ENCODE measurements around the gene RMC1. TPM values are rescaled to one million over a fixed set of nuclear protein-coding genes. Genes with fewer than 3 reads are reported as not detected.
"Not testable (repeated sequence)": the region's sequence is repeated elsewhere in the genome, so short reads cannot be mapped to it uniquely, and the experiment has no call there.

Gene RMC1
- total RNA-seq, 2 donors from 2014 or later = 58.8 to 61.1 TPM

DNA sequence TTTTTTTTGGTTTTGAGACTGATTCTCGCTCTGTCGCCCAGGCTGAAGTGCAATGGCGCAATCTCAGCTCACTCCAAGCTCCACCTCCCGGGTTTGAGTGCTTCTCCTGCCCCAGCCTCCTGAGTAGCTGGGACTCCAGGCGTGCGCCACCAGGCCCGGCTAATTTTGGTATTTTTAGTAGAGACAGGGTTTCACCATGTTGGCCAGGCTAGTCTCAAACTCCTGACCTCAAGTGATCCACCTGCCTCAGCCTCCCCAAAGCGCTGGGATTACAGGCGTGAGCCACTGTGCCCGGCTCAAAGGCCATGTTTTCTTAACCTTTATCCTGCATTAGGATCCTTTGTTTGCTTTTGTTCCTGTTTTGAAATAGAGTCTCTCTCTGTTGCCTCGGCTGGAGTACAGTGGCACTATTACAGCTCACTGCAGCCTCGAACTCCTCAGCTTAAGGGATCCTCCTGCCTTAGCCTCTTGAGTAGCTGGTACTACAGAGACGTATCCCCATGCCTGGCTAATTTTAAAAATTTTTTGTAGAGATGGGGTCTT lies 42.0 kb downstream of the RMC1 start:
- ATAC-seq (no peak), DNase-seq (ENCODE audit: low spot score) (no peak)
- peaks cover 21 to 26% of the 10 kb centered on the region in 2 donors for H3K4me1 Mint-ChIP-seq (ENCODE audit: low read depth in 2 of 2)
- no peaks in the 10 kb centered on the region for H3K9me3 Mint-ChIP-seq
- no peak overlapping the region for H3K4me3 Mint-ChIP-seq
- H3K27ac Mint-ChIP-seq = peak overlapping the region in 1 of 2 donors; percentile 64
- H3K27me3 Mint-ChIP-seq = no peaks in the 10 kb centered on the region
- peaks cover 36% of the 10 kb centered on the region for H3K36me3 Mint-ChIP-seq

DNA sequence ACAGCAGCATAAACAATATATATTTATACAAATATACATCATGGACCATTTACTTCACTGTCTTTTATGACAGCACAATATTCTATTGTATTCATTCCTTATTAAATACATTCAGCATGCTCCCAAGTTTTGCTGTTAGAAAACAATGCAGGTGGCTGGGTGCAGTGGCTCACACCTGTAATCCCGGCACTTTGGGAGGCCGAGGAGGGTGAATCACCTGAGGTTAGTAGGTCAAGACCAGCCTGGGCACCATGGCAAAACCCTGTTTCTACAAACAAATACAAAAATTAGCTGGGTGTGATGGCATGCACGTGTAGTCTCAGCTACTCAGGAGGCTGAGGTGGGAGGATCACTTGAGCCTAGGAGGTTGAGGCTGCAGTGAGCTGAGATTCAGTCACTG lies 44.0 kb downstream of the RMC1 start:
- H3K27me3 Mint-ChIP-seq = no peaks in the 10 kb centered on the region
- H3K27ac Mint-ChIP-seq = peak overlapping the region in 1 of 2 donors; percentile 33
- no peaks in the 10 kb centered on the region for H3K9me3 Mint-ChIP-seq
- peaks cover 9 to 17% of the 10 kb centered on the region in 2 donors for H3K4me1 Mint-ChIP-seq (ENCODE audit: low read depth in 2 of 2)
- H3K4me3 Mint-ChIP-seq = no peak overlapping the region
- H3K36me3 Mint-ChIP-seq = peaks cover 38% of the 10 kb centered on the region
- DNase-seq (ENCODE audit: low spot score) (no peak), ATAC-seq (no peak)

DNA sequence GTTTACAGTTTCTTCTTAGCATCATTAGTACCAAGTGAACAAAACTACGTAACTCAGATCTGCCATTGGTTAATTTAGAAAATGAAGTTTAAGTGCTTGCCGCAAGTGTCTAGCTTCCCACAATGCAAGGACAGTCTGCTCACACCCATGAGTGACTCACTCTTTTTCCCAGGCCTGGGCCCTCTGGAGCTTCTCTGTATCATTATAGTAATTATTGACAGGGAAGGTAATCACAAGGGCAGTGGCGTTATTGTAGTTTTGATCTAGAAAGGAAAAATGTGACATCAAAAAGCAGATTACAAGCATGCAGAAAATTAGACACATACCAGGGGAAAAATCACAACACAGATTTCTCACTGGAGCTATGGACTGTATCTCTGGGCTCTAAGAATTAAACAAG lies 44.5 kb downstream of the RMC1 start:
- no peaks in the 10 kb centered on the region for H3K27me3 Mint-ChIP-seq
- H3K36me3 Mint-ChIP-seq = peaks cover 36% of the 10 kb centered on the region
- H3K4me1 Mint-ChIP-seq (ENCODE audit: low read depth in 2 of 2) = peaks cover 9 to 16% of the 10 kb centered on the region in 2 donors
- H3K4me3 Mint-ChIP-seq = no peak overlapping the region
- peak overlapping the region in 1 of 2 donors; percentile 9 for H3K27ac Mint-ChIP-seq
- DNase-seq (ENCODE audit: low spot score) (no peak), ATAC-seq (no peak)
- H3K9me3 Mint-ChIP-seq = no peaks in the 10 kb centered on the region

DNA sequence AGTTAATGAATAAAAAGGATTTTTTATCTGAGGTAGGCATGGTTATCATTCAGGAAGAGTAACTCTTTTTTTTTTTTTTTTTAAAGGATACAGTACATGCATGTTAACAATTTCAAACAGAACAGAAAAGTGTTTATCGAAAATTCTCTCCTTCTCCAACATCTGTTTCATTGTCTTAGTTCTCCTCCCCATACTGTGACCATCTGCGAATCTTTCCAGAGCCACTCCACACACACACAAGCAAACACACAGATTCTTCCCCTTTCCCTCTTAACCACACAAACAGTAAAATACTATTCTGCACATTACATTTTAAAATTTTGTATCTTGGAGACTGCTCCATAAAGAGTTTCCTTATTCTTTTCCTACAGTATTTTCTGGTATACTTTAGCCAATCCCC lies 45.0 kb downstream of the RMC1 start:
- DNase-seq (ENCODE audit: low spot score) = no peak
- H3K4me1 Mint-ChIP-seq (ENCODE audit: low read depth in 2 of 2) = peaks cover 9 to 16% of the 10 kb centered on the region in 2 donors
- peak overlapping the region in 1 of 2 donors; percentile 9 for H3K27ac Mint-ChIP-seq
- no peak for ATAC-seq
- H3K9me3 Mint-ChIP-seq = no peaks in the 10 kb centered on the region
- H3K36me3 Mint-ChIP-seq = peaks cover 36% of the 10 kb centered on the region
- no peaks in the 10 kb centered on the region for H3K27me3 Mint-ChIP-seq
- no peak overlapping the region for H3K4me3 Mint-ChIP-seq

DNA sequence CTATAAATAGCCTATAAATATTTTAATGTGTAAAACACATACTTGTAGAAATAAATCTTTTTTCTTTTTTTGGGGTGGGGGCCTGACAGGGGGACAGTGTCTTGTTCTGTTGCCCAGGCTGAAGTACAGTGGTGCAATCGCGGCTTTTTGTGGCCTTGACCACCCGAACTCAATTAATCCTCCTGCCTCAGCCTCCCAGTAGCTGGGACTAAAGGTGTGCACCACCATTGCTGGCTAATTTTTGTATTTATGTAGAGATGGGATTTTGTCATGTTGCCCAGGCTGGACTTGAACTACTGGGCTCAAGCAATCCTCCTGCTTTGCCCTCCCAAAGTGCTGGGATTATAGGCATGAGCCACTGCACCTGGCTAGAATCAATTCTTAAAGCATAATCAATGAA lies 45.4 kb downstream of the RMC1 start:
- Mint-ChIP-seq H3K9me3 (no peaks in the 10 kb centered on the region), H3K27me3 (no peaks in the 10 kb centered on the region), H3K27ac (no peak overlapping the region), H3K4me3 (no peak overlapping the region), H3K36me3 (peaks cover 33% of the 10 kb centered on the region), H3K4me1 (ENCODE audit: low read depth in 2 of 2) (peaks cover 9 to 16% of the 10 kb centered on the region in 2 donors)
- ATAC-seq (no peak), DNase-seq (ENCODE audit: low spot score) (no peak)

DNA sequence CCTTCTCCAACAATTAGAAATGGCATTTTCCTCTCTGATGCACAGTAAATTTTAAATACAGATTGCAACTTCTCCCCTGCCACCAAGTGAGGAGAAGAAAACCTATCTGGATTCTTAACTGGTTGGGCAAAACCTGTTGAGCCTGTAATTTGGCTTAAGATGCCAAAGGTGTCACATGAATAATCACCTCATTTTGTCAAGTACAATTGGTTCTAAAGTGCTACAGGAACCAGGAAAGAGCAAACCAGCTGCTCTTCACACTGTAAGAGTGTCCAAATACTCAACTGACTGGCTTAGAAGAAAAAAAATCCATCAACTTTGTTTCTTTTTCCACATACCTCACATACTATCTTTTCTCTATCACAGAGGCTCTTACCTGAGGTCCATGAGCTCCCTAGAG lies 47.6 kb downstream of the RMC1 start:
- Mint-ChIP-seq H3K4me1 (ENCODE audit: low read depth in 2 of 2) (peaks cover 9 to 26% of the 10 kb centered on the region in 2 donors), H3K9me3 (no peaks in the 10 kb centered on the region), H3K36me3 (peaks cover 41% of the 10 kb centered on the region), H3K4me3 (no peak overlapping the region), H3K27me3 (no peaks in the 10 kb centered on the region), H3K27ac (peak overlapping the region in 1 of 2 donors; percentile 20)
- no peak for ATAC-seq
- DNase-seq (ENCODE audit: low spot score) = no peak

DNA sequence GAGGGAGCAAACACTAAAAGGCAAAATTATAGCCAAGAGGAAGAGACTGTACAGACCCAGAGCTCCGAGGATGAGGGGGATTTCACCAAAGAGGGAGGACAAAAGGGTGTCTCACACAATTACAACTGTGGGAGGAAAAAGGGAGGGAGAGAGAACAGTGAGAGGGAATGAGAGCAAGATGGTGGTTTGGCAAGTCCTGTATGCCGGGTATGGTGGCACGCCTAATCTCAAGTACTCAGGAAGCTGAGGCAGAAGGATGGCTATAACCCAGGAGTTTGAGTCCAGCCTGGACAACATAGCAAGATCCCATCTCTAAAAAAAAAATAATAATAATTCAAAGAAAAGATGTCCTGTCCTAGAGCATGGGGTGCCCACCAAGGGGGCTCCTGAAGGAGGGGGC lies 48.7 kb downstream of the RMC1 start:
- DNase-seq (ENCODE audit: low spot score) (no peak), ATAC-seq (no peak)
- Mint-ChIP-seq H3K27ac (peak overlapping the region in 1 of 2 donors; percentile 20), H3K9me3 (no peaks in the 10 kb centered on the region), H3K4me1 (ENCODE audit: low read depth in 2 of 2) (peaks cover 5 to 23% of the 10 kb centered on the region in 2 donors), H3K27me3 (no peaks in the 10 kb centered on the region), H3K36me3 (peaks cover 38% of the 10 kb centered on the region), H3K4me3 (no peak overlapping the region)

DNA sequence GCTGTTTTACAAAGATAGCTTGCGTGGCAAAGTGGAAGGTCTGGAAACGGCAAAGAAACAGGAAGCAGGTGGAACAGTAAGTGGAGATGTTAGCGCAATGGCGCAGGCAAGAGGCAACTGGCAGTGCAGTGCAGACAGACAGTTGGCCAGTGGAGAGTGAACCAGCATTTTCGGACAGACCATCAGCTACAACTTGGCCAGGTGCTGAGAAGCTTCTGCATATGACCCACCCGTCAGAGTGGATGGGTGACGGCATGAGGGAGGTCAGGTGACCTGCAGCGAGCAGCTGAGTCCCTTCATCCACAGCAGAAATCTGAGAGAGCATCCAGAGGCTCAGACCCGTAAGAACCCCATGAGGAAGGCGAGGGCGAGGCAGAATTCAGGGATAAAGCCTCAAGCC lies 49.2 kb downstream of the RMC1 start:
- DNase-seq (ENCODE audit: low spot score) = no peak
- Mint-ChIP-seq H3K4me3 (no peak overlapping the region), H3K27me3 (no peaks in the 10 kb centered on the region), H3K9me3 (no peaks in the 10 kb centered on the region), H3K36me3 (peaks cover 39% of the 10 kb centered on the region), H3K4me1 (ENCODE audit: low read depth in 2 of 2) (peaks cover 5 to 26% of the 10 kb centered on the region in 2 donors), H3K27ac (peak overlapping the region in 1 of 2 donors; percentile 20)
- no peak for ATAC-seq

DNA sequence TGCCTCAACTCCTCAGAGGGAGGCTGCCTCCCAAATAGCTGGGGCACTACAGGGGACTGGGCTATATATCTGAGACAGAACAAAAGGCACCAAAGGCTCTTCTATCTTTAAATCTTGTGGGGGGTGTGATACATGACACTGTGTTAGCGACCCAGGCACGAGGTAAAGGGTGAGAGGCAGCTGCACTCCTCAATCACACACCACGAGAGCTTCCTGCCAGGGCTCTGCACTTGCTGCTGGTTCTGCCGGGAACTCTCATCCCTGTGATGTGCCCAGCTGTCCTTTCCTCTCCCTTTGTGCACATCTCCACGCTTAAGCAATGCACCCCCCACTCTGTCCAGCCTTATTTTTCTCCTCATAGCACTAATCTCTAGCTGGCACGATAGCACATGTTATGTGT lies 50.6 kb downstream of the RMC1 start:
- Mint-ChIP-seq H3K36me3 (peaks cover 44% of the 10 kb centered on the region), H3K27ac (peak overlapping the region; percentile 39 to 53), H3K4me1 (ENCODE audit: low read depth in 2 of 2) (peaks cover 5 to 31% of the 10 kb centered on the region in 2 donors), H3K27me3 (no peaks in the 10 kb centered on the region), H3K9me3 (no peaks in the 10 kb centered on the region), H3K4me3 (no peak overlapping the region)
- DNase-seq (ENCODE audit: low spot score) (no peak), ATAC-seq (no peak)

DNA sequence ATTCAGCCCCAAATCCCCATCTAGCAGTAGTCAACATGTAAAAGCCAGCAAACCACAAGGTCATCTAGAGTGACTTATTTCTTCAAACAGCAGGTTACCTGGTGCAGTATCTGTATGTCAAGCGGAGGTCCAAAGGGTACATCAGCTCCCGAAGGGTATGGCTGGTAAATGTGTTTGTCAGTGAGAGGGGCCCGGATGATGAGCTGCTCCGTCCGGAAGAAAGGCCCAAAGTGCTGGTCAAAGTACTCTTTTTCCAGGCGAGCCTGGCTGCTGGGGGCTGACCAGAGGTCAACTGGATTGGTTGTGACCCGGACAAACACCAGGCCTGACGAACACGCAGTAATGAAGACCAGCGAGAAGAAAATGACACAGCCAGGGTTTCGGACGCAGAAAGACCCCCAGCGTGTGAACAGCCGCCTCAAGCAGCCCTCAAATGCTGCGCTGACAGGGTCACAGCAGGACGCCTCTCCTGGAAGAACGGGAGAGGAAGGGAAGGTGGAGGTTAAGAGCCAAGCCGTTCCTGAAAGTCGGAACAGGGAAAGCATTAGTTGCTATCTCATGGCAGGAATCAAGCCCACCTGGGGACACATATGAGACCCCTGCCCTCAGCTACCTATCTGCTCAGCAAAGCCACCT lies 53.0 kb downstream of the RMC1 start:
- H3K4me1 Mint-ChIP-seq (ENCODE audit: low read depth in 2 of 2) = peaks cover 5 to 35% of the 10 kb centered on the region in 2 donors
- peaks cover 49% of the 10 kb centered on the region for H3K36me3 Mint-ChIP-seq
- H3K9me3 Mint-ChIP-seq = no peaks in the 10 kb centered on the region
- ATAC-seq (no peak), DNase-seq (ENCODE audit: low spot score) (no peak)
- no peaks in the 10 kb centered on the region for H3K27me3 Mint-ChIP-seq
- no peak overlapping the region for H3K4me3 Mint-ChIP-seq
- peak overlapping the region in 1 of 2 donors; percentile 77 for H3K27ac Mint-ChIP-seq

DNA sequence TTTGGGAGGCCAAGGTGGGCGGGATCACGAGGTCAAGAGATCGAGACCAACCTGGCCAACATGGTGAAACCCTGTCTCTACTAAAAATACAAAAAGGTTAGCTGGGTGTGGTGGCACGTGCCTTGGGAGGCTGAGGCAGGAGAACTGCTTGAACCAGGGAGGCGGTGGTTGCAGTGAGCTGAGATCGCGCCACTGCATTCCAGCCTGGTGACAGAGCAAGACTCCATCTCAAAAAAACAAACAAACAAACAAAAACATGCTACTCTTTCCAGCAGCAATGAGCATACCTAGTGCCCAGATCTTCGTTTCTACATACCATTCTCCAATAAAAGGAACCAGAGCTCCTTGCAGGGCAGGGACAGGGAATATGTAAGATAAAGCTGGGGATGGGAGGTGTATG lies 54.2 kb downstream of the RMC1 start:
- peaks cover 43% of the 10 kb centered on the region for H3K36me3 Mint-ChIP-seq
- ATAC-seq; H3K9me3 Mint-ChIP-seq; H3K27me3 Mint-ChIP-seq; DNase-seq (ENCODE audit: low spot score); H3K4me3 Mint-ChIP-seq: not testable (repeated sequence)
- peak overlapping the region in 1 of 2 donors; percentile 5 for H3K27ac Mint-ChIP-seq
- H3K4me1 Mint-ChIP-seq (ENCODE audit: low read depth in 2 of 2) = peaks cover 5 to 34% of the 10 kb centered on the region in 2 donors

DNA sequence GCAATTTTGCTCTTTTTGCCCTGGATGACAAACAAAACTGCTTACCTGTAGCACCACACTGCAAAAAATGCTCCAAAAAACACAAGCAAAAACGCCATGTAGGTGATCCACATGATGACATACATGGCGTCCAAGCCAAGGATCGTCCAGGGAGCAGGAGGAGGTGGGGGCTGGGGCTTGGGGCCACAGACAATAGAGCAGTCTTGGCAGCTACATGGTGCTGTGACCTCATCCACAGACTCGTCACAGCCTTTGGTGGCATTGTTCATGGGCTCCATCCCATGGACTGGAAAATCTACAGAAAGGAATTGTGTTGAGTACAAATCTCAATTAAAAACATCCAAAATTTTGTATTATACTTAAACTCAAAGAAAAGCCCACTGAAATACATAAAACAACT lies 56.9 kb downstream of the RMC1 start:
- ATAC-seq = no peak
- Mint-ChIP-seq H3K4me3 (no peak overlapping the region), H3K27ac (peak overlapping the region in 1 of 2 donors; percentile 88), H3K27me3 (no peaks in the 10 kb centered on the region), H3K4me1 (ENCODE audit: low read depth in 2 of 2) (peaks cover 28 to 34% of the 10 kb centered on the region in 2 donors), H3K36me3 (peaks cover 38% of the 10 kb centered on the region), H3K9me3 (no peaks in the 10 kb centered on the region)
- no peak for DNase-seq (ENCODE audit: low spot score)

DNA sequence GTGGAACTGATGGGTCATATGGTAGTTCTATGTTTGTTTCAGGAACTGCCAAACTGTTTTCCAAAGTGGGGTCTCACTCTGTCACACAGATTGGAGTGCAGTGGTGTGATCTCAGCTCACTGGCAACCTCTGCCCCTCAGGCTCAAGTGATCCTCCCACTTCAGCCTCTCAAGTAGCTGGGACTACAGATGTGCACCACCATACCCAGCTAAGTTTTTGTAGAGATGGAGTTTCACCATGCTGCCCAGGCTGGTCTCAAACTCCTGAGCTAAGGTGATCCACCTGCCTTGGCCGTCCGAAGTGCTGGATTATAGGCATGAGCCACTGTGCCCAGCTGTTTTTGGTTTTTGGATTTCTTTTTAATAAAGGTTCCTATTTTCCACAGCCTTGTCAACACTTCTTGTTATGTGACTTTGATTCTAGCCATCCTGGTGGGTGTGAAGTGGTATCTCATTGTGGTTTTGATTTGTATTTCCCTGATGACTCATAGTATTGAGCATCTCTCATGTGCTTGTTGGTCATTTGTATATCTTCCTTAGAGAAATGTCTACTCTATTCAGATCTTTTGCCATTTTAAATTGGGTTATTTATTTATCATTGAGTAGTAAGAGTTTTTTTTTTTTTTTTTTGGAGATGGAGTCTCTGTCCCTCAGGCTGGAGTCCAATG lies 60.2 kb downstream of the RMC1 start:
- Mint-ChIP-seq H3K9me3 (no peaks in the 10 kb centered on the region), H3K36me3 (peaks cover 51% of the 10 kb centered on the region), H3K4me1 (ENCODE audit: low read depth in 2 of 2) (peaks cover 41 to 52% of the 10 kb centered on the region in 2 donors), H3K27me3 (no peaks in the 10 kb centered on the region), H3K27ac (peak overlapping the region; percentile 73 to 88), H3K4me3 (peak overlapping the region; percentile 47)
- DNase-seq (ENCODE audit: low spot score) (peak; percentile 71), ATAC-seq (peak; percentile 93 to 97)

DNA sequence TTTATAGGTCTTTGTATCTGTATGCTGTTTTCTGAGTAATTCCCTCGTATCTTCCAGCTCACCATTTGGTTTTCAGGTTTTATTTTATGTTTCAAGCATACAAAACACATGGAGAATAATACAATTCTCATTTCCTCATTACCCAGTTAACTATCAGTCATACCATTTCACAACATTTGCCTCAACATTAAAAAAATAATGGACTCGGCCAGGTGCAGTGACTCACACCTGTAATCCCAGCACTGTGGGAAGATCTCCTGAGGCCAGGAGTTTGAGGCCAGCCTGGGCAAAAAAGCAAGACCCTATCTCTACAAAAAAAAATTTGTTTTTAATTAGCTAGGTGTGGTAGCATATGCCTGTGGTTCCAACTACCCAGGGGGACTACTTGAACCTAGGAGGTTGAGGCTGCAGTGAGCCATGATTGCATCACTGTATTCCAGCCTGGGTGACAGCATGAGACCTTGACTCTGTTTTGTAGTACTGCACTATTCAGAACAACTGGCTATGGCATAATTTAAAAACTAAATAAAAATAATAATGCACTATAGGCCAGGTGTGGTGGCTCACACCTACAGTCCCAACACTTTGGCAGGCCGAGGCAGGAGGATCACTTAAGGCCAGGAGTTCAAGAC lies 62.7 kb downstream of the RMC1 start:
- H3K9me3 Mint-ChIP-seq = no peaks in the 10 kb centered on the region
- DNase-seq (ENCODE audit: low spot score) (no peak), ATAC-seq (no peak)
- no peak overlapping the region for H3K4me3 Mint-ChIP-seq
- H3K36me3 Mint-ChIP-seq = peaks cover 51% of the 10 kb centered on the region
- peaks cover 55 to 68% of the 10 kb centered on the region in 2 donors for H3K4me1 Mint-ChIP-seq (ENCODE audit: low read depth in 2 of 2)
- H3K27ac Mint-ChIP-seq = peak overlapping the region; percentile 77 to 83
- H3K27me3 Mint-ChIP-seq = no peaks in the 10 kb centered on the region

Measured in natural killer cell treated with Interleukin-12 subunit alpha and Interleukin-12 subunit beta and Interleukin-15 and Interleukin-18, amount 100 ng/mL, for 72 hours (primary cell).